SH-SY5Y (cell line): ENCODE measurements around the gene MRPL49.

Source experiments
- GATA2 ChIP-seq: IDR thresholded peaks from 2 replicates; pipeline ENCODE4 v1.6.1; 2011; ENCODE audit warnings: mild to moderate bottlenecking, low read depth, low read length
- GATA3 ChIP-seq: IDR thresholded peaks from 2 replicates; pipeline ENCODE4 v1.6.1; 2011; ENCODE audit warnings: low read depth, mild to moderate bottlenecking, low read length, moderate library complexity

GRCh38 chr11:65111744-65112545 lies 10.2 kb upstream of the MRPL49 start, which contains the start of gene TM7SF2:
- no peak for TF ChIP-seq GATA3
- TF ChIP-seq GATA2 = no peak
